Activated CD4-positive, alpha-beta T cell treated with anti-CD3 and anti-CD28 coated beads for 24 hours (primary cell): ENCODE results near the gene ACER3.
"Not testable (repeated sequence)": the region's sequence is repeated elsewhere in the genome, so short reads cannot be mapped to it uniquely, and the experiment has no call there.

ENCODE experiments used
- DNase-seq, 2 donors: peaks; one replicate each; pipeline ENCODE4 v3.0.0-alpha.2; 2020; ENCODE audit warnings: low read depth in 2 of 2

ACER3 gene

DNA sequence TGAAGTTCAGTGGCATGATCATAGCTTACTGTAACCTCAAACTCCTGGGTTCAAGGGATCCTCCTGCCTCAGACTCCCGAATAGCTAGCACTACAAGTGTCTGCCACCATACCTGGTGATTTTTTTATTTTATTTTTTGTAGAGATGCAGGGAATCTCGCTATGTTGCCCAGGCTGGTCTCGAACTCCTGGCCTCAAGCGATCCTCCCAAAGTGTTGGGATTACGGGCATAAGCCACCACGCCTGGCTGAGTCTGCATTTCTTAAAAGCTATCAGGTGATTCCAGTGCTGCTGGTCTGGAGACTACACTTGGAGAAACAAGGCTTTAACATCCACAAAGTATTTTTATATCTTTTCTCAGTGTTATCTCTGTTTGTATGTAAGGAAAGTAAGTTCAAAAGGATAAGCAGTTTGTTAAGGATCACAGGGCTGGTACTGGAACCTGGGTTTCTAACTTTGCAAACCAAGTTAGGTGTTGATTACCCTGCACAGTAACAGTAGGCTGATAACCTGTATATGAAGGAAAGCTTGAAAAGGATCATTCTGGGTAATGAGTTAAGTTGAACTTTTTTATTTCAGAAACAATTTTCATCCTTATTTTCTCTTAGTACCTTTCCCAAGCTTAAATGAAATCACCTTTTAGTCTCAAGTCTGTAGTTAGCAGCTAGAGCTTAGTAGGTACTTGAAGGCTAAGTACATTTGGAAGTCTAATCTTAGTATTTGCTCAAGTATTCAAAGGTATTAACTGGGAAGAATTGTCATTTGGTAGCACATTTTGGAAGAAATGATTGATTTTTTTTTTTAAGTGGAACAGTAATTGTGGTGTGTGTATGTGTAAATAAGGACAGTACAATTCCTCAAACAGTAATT, 12.5 kb downstream of the ACER3 start:
- no peak for DNase-seq

DNA sequence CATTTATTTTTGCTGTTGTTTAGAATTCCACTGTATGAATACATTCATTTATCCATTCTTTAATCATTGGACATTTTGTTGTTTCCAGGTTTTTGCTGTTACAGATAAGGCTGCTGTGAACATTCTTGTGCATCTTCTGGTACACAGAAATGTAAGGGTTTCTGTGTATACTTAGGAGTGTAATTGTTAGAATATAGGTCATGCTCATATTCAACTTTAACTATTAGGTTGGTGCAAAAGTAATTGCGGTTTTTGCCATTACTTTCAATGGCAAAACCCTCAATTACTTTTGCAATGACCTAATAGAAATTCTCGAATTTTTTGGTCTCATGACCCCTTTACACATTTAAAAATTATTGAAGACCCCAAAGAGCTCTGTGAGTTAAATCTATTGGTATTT, 17.3 kb downstream of the ACER3 start:
- no peak for DNase-seq

DNA sequence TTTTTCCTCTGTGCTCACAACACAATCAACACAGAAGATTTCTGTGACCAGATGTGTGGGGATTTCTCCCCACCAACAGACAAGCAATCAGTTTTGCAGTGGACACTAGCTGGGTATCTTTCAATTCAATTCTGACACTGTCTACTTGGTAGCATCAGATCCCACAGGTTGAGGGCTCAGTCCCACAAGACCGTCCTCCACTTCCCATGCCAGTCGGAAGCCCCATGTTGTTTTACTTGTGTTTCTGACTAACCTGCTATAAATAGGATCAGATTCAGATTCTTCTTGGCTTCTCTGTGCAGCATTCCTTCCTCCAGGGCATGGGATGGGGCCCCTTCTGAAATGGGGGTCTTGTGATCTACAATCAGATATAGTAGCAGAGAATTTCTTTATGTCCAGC, 19.6 kb downstream of the ACER3 start:
- no peak for DNase-seq

DNA sequence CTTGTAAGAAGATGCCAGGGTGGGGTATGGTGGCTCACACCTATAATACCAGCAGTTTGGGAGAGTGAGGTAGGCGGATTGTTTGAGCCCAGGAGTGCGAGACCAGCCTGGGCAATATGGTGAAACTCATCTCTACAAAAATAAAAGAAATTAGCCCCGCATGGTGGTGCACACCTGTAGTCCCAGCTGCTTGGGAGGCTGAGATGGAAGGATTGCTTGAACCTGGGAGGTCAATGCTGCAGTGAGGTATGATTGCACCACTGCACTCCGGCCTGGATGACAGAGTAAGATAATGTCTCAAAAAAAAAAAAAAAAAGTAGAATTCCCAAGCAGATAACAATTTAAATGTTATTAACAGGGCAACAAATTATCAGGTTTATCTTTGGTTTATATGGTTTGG, 20.2 kb downstream of the ACER3 start:
- DNase-seq: no peak

DNA sequence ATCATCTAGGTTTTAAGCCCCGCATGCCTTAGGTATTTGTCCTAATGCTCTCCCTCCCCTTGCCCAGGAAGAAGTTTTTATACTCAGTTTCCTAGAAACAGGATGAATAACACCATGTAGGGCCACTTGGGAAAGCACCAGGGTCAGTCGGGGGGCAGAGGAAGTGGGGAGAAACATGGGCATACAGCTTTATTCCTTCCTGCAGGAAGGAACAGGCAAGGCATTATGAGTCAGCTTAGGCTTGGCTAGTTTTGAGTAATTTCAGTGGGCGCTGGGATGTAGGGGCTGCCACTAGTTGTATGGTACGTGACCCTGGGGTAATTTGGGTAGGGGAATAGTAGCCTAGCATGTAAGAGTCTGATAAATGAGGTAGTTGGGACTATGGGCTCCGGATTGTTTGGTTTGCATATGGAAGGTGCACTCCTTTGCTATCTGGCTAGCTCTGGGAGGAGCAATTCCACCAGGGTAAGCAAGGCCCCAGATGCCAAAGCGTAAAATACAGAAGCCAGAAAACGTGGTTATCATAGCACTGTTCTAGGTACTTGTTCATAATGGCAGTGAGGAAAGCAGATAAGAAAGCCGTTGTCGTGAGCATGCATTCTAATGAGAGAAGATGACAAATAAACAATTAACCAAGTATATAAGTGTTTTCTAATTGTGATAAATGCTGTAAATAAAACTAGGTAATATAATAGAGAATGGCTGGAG, 24.8 kb downstream of the ACER3 start:
- DNase-seq: no peak

DNA sequence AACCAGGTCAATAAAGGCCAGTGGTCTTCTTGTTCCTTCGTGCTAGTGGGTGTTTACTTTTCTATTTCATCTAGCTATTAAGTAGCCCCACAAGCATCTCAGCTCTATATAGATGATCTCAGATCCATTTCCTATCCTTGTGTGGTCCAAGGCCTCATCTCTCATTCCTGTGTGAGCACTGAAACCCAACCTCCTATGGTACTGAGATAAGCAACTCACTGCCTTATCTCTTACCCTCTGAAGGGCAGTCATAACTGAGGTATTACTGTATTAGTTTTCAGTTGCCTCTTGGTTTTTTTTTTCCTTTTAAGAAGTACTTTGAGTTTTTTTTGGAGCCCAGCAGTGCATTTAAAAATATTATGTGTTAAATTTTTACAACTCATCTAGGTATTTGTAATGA, 28.3 kb downstream of the ACER3 start:
- DNase-seq: no peak

DNA sequence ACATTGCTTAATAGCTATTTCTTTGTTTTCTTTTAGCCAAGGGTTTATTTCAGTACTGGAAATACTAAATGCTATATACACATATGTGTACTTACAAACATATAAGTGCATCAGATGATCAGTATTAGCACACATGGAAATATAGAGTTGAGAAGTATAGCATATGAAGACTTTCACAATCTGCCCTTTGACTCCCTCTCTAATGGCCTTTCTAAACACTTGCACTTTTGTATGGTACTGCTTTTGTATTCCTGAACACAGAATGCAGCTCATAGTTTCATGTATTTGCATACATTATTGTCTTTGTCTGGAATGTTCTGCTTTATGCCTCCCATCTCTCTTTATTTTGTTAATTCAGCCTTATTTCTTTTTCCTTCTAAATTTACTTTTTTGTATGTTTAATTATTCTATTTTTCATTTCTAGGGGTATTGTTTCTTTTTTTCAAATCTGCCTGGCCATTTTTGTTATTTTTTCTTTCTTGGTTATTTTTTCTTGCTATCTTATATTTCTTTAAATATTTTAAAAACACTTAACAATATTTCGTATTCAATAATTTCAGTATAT, 28.8 kb downstream of the ACER3 start:
- DNase-seq: no peak

DNA sequence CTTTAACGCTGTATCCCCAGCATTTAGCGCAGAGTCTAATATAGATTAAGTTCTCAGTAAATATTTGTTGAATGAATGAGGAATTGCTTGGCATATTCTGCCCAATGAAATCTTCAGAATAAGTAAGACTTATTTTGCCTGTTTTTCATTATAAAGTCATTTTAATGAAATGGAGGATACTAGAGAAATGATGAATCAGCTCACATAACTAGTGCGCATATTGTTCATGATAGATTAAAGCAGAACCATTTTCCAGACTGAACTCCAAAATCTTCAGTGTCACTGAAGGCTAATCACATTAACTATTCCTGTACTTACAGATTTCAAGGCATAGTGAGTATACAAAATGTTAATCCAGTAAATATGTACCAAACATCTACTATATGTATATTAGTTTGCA, 29.6 kb downstream of the ACER3 start:
- DNase-seq: no peak

DNA sequence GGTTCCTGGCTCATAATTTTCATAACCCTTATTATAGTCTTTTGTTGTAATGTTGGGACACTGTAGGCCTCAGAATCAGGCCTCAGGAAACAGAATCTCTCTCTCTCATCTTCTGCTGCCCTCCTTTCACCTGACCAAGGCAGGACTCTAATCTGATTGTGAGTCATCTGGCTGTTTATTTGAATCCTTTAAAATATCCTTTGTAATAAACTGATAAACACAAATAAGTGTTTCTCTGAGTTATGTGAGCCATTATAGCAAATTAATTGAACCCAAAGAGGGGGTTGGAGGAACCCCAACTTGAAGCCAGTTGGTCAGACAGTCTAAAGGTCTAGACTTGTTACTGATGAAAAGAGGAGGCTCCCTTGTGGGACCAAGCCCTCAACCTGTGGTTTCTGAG, 30.6 kb downstream of the ACER3 start:
- DNase-seq: no peak

DNA sequence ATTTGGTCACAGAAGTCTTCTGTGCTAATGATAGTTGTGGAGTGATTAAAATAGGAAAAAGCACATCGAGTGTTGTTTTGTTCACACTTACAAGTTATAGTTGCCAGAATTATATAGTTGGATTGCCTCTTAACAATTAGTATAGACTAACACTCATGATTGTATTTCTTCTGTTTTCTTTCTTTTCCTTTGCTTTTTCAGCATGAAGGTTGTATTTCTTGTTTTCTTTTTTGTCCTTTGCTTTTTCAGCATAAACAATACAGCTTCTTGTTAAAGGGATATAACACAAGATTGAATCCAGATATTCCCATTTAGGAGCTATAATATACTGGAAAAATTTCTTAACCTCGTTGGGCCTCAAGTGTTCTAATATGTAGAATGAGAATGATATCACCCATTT, 31.1 kb downstream of the ACER3 start:
- no peak for DNase-seq

DNA sequence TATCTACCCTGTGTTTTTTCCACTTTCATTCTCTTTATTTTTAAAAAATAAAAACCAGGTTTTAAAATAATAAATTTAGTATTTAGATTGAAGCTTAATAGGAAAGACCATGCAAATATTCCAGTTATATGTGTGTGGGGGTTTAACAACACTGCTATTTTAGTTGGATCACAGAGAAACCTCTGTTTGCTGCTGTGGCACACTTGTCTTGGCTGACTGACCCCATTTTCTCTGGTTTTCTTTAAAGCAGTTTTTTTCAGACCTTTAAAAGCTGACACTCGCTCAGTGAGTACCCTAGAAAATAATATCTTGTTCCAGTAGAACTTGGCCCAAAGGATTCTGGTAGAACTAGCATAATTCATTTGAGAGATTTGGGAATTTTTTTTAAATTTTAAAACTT, 31.6 kb downstream of the ACER3 start:
- no peak for DNase-seq

DNA sequence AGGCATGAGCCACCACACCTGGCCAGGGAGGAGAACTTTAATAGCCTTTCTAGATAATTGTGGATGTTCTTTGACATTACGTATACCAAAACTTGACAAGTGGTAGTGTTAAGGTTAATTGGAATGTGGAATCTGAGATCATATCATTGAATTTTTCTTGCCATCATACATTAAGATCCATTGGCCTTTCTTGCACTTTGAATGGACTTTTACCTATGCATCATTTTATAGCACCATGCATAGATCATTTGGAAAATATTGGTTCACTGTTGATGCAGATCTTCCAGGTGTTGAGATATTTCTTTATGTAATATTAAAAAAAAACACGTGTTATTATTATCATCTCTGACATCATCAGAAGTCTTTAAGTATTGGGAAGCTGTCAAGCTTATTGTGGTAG, 36.5 kb downstream of the ACER3 start:
- no peak for DNase-seq

DNA sequence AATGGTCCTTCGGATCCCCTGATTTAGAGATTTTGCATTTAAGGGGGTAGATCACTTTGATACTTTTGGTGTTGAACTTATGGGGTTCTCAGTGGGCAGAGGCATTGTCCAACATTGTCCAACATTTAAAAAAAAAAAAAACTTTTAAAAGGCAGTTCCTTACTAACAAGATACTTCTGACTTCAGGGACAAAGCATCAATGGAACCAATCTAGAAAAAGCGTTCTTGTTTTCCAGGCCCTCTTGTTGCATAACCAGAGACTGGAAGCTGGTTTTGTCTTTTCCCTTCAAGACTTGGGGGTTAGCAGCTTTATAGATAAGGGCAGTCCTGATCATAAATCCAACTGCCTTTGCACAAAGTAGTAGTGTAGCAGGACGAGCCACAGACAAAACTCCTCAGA, 40.4 kb downstream of the ACER3 start:
- no peak for DNase-seq

DNA sequence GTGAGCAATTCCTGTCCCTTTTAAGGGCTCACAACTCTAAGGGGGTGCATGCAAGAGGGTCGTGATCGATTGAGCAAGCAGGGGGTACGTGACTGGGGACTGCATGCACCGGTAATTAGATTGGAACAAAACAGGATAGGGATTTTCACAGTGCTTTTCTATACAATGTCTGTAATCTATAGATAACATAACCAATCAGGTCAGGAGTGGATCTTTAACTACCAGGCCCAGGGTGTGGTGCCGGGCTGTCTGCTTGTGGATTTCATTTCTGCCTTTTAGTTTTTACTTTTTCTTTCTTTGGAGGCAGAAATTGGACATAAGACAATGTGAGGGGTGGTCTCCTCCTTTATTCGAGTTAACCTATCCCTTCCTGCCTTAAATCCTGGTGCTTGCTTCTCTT, 40.9 kb downstream of the ACER3 start:
- not testable (repeated sequence) for DNase-seq

DNA sequence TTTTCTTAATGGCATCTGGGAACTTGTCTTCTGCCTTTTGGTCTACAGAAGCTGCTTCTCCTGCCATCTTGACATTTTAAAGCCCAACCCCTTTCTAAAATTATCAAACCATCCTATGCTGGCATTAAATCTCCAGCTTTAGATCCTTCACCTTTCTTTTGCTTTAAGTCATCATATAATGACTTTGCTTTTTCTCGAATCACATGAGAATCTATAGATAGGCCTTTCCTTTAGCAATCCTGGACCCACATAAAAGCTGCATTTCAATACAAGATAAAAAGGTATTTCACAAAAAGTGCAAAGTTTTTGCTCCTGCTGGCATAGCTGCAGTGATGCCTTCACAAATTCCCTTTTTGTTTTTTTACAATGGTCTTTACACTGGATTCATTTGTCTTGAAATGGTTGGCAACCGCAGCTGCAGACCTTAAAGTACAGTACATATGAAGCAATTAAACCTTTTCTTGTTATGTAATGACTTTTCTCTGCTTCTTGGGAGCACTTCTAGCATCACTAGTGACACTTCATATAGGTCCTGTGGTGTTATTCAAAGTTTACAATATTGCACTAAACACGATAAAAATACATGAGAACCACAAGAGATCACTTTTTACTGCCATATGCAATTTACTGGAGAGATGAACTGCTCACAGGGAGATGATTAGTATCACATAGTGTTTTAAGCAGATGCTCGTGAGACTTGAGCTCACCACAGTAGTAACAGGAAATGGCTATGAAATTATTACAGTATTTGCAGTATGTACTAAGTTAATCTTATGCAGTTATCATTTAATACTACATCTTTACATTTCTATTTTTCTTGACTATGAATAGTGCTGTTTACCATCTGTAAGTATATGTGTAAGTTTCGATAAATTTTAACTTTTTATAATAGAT, 41.6 kb downstream of the ACER3 start:
- no peak for DNase-seq

DNA sequence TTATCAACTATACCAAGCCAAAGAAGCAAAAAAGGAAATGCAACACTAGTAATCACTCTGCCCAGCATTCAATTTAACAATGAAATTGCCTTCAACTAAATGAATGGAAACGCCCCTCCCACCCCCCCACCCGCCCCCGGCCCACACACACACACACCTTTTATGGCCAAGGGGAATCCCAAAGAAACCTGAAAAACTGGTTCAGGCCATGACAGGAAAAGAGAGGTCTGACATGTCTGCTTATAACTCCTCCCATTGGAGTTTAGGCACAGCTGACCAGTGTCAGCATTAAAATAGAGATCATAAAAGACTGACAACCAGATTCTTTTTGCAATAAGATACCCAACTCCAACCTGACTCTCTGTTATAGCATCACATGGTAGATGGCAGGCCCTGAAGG, 42.6 kb downstream of the ACER3 start:
- no peak for DNase-seq

DNA sequence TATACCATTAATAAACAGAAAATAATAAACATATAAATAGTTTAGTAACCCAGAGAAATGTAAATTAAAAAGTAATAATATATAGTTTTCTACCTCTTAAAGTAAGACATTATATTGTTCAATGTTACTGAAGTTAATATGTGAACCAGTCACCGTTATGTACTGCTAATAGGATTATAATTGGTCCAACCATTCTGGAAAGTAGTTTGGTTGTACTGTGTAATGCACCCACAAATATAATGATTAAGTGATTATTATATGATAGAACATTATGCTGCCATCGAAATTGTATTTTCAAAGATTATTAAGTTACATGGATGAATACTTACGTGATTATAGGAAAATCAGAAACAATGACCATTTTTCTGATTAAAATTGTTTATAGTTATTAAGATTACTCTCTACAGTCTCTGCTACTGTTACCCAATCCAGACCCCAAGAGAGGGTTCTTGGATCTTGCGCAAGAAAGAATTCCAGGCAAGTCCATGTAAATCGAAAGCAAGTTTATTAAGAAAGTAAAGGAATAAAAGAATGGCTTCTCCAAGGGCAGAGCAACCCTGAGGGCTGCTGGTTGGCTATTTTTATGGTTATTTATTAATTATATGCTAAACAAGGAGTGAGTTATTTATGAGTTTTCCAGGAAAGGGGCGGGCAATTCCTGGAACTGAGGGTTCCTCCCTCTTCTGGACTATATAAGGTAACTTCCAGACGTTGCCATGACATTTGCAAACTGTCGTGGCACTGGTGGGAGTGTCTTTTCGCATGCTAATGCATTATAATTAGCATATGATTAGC, 50.1 kb downstream of the ACER3 start:
- no peak for DNase-seq

DNA sequence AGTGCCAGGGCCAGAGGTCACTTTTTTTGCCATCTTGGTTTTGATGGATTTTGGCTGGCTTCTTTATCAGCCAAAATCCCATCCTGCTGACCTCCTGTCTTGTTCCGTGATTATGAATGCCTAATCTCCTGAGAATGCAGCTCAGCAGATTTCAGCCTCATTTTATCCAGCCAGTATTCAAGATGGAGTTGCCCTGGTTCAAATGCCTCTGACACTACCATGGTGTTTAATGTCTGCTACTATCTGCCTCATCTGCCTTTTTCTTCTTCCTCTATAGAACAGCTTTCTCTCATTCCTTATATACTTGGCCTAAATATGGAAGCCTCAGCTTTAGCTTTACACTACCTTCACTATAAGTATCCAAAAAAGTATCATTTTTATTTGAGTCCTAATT, 50.7 kb downstream of the ACER3 start:
- no peak for DNase-seq

DNA sequence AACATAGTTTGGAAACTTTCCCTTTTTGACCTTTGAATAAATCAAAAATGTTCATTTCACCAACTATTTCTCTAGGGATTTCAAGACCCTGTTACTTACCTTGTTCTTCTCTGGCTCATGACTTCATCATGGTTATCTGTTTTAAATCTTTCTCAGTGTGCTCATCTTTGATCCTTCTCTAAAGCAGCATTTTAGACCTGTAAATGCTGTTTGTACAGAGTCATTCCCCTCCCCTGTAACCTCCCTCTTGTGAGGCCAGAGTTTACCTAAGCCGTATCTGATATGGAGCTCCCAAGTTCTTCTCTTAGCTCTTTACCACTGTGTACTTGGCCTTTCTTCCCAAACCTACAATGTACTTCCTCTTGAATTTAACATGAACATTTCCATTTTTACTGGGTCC, 56.0 kb downstream of the ACER3 start:
- DNase-seq: no peak

DNA sequence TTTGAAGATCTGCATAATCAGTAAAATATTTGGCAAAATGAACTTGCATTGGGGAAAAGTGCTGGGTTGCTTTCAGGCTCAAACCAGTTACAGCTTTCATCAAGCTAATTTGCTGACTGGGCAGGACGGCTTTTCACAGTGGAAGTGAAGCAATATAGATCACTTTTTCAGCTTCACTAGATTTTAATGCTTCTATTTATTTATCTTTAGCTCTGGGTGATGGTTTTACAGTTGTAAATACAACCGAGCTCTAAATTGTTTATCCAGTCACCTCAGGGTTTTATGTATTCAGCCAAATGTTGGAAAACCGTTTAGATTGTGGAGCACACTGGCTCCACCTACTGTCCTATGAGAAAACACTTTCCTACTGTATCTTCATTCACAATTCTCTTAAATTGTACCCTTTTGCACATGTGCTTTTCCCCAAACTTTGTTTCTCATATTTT, 58.2 kb downstream of the ACER3 start:
- DNase-seq: no peak

DNA sequence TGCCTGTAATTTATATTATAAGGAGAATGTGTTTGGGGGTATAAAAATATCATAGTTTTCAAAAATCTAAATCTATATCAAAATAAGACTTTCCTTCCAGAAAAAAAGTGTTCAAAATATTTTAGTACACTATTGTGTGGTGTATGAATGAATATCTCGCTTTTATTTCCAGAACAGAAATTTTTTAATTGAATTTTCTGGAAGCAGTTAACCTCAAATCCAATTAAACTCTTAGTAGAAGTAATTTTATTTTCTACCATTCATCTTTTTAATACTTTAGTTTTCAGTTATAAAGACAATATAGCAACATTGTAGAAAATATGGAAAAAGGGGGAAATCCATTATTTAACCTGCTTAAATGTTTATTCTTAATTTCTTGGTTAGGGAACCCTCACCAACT, 58.7 kb downstream of the ACER3 start:
- no peak for DNase-seq
